ENCODE measurements around the gene SERPING1.

GRCh38 chr11:57639321-57640067 lies 42.0 kb downstream of the SERPING1 start:
- TF ChIP-seq EZH2 (IDR thresholded peaks at IDR 0.05; ENCODE audit: borderline replicate concordance, insufficient read depth, low read depth, low read length, poor library complexity, severe bottlenecking) (no peak), CTCF (IDR thresholded peaks at IDR 0.05) (no peak)
